Loucy (cell line): ENCODE measurements around the gene ZNF2.

Experiments
- CTCF ChIP-seq: fragments of 200-600 bp; sonication (generic); conservative IDR thresholded peaks from 2 replicates; pipeline ENCODE4 v1.5.1; 2014; ENCODE audit warnings: mild to moderate bottlenecking, antibody characterized with exemption, low read length
- EZH2phosphoT487 ChIP-seq: fragments of 200-600 bp; IDR thresholded peaks from 2 replicates; pipeline ENCODE4 v1.6.1; 2018; ENCODE audit warnings: antibody characterized with exemption, mild to moderate bottlenecking, moderate library complexity, borderline replicate concordance

GRCh38 chr2:95158441-95158840, 7.2 kb upstream of the ZNF2 start:
- TF ChIP-seq CTCF (no peak), EZH2phosphoT487 (no peak)
